HEK293T (cell line): ENCODE measurements around the gene CKS1B.

Experiments
- BHLHE40 ChIP-seq: fragments of 450-650 bp; IDR thresholded peaks from 2 replicates; pipeline ENCODE4 v1.6.1; 2016; ENCODE audit warnings: mild to moderate bottlenecking, moderate library complexity, borderline replicate concordance
- CTBP1 ChIP-seq: fragments of 450-650 bp; IDR thresholded peaks from 2 replicates; pipeline ENCODE4 v1.6.1; 2016; ENCODE audit warnings: borderline replicate concordance
- ELF4 ChIP-seq: fragments of 450-650 bp; IDR thresholded peaks from 2 replicates; pipeline ENCODE4 v1.6.1; 2017; ENCODE audit warnings: antibody characterized with exemption
- FOXA1 ChIP-seq: fragments of 450-650 bp; IDR thresholded peaks from 2 replicates; pipeline ENCODE4 v1.6.1; 2016; ENCODE audit warnings: mild to moderate bottlenecking
- FOXM1 ChIP-seq: fragments of 450-650 bp; IDR thresholded peaks from 2 replicates; pipeline ENCODE4 v1.6.1; 2017; ENCODE audit warnings: mild to moderate bottlenecking, borderline replicate concordance
- SUZ12 ChIP-seq: fragments of 450-650 bp; IDR thresholded peaks from 2 replicates; pipeline ENCODE4 v1.6.1; 2016; ENCODE audit warnings: mild to moderate bottlenecking
- TARDBP ChIP-seq: fragments of 450-650 bp; IDR thresholded peaks from 2 replicates; pipeline ENCODE4 v1.6.1; 2016

- TF ChIP-seq FOXA1 (no peak), CTBP1 (no peak), ELF4 (no peak), BHLHE40 (no peak), FOXM1 (no peak), SUZ12 (no peak), TARDBP (no peak)
Observed at GRCh38 chr1:155011004-155011416, 36.5 kb downstream of the CKS1B start.
